Suppressor macrophage (primary cell): Measurements from ENCODE around the gene CAMK1G.
A peak's percentile ranks its signal among the peaks of the same experiment; 100 is the strongest.

ENCODE experiments used
- DNase-seq, 4 experiments: peaks; one replicate each; pipeline ENCODE4 v3.0.0-alpha.2; 2020 to 2022

The CAMK1G gene

GRCh38 chr1:209565759-209566678, 17.5 kb upstream of the CAMK1G start:
- peak; percentile 87 to 94 (median 90) for DNase-seq

GRCh38 chr1:209567698-209568175, 15.8 kb upstream of the CAMK1G start:
- DNase-seq: peak; percentile 45 to 63 (median 56)

GRCh38 chr1:209569455-209570207, 13.9 kb upstream of the CAMK1G start:
- DNase-seq: peak; percentile 68 to 83 (median 74)

- DNase-seq: peak; percentile 9 to 53 (median 34)
These were observed 12.8 kb upstream of the CAMK1G start for GRCh38 chr1:209570743-209571142.

GRCh38 chr1:209576392-209577197, 6.9 kb upstream of the CAMK1G start:
- peak; percentile 78 to 87 (median 86) for DNase-seq

- no peak for DNase-seq
These were observed 6.2 kb upstream of the CAMK1G start for GRCh38 chr1:209577346-209577745.

- DNase-seq: no peak
These were observed 2.9 kb upstream of the CAMK1G start for GRCh38 chr1:209580577-209580976.

- no peak for DNase-seq
These were observed 738 bp downstream of the CAMK1G start for GRCh38 chr1:209584231-209584672.

- DNase-seq: no peak
These were observed 1.7 kb downstream of the CAMK1G start for GRCh38 chr1:209585197-209585596.

- DNase-seq: peak in 1 of 4 experiments; percentile 18
These were observed 2.2 kb downstream of the CAMK1G start for GRCh38 chr1:209585672-209586071.

GRCh38 chr1:209586221-209586740, 2.8 kb downstream of the CAMK1G start:
- no peak for DNase-seq

- DNase-seq: no peak
These were observed 4.3 kb downstream of the CAMK1G start for GRCh38 chr1:209587789-209588188.

GRCh38 chr1:209589440-209589839, 5.9 kb downstream of the CAMK1G start:
- DNase-seq: no peak

GRCh38 chr1:209589863-209590262, 6.3 kb downstream of the CAMK1G start:
- no peak for DNase-seq

- peak; percentile 13 to 52 (median 42) for DNase-seq
These were observed 6.9 kb downstream of the CAMK1G start for GRCh38 chr1:209590405-209590804.

GRCh38 chr1:209593747-209594146, 10.2 kb downstream of the CAMK1G start:
- DNase-seq: no peak

- DNase-seq: no peak
These were observed 10.9 kb downstream of the CAMK1G start for GRCh38 chr1:209594440-209594839.

GRCh38 chr1:209595028-209595427, 11.5 kb downstream of the CAMK1G start:
- peak; percentile 13 to 47 (median 40) for DNase-seq

GRCh38 chr1:209595599-209596285, 12.2 kb downstream of the CAMK1G start:
- no peak for DNase-seq

- no peak for DNase-seq
These were observed 14.0 kb downstream of the CAMK1G start for GRCh38 chr1:209597499-209597898.

- no peak for DNase-seq
These were observed 14.7 kb downstream of the CAMK1G start for GRCh38 chr1:209598227-209598626.

GRCh38 chr1:209600541-209600940, 17.0 kb downstream of the CAMK1G start:
- DNase-seq: no peak
